HG03039 (cell line): ENCODE measurements around the gene NEURL3.
"Not testable (repeated sequence)": the region's sequence is repeated elsewhere in the genome, so short reads cannot be mapped to it uniquely, and the experiment has no call there.

Source experiments
- ATAC-seq: cut with Tn5 transposase; IDR thresholded peaks from one replicate; pipeline ENCODE4 v1.9.1; 2021; ENCODE audit warnings: mild to moderate bottlenecking, moderate library complexity; ENCODE audit not compliant: unreplicated experiment

NEURL3 gene

DNA sequence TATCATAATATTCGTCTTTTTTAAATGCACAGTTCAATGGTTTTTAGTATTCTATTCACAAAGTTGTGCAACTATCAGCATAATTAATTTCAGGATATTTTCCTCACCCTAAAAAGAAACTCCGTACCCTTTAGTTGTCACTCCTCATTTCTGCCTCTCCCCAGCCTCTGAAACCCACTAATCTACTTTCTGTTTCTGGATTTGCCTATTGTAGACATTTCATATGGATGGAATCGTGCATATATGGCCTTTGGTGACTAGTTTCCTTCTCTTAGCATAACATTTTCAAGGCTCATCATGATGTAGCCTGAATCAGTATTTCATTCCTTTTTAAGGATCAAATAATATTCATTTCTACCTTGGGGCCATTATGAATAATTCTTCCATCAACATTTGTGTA, 18.5 kb downstream of the NEURL3 start:
- no peak for ATAC-seq

DNA sequence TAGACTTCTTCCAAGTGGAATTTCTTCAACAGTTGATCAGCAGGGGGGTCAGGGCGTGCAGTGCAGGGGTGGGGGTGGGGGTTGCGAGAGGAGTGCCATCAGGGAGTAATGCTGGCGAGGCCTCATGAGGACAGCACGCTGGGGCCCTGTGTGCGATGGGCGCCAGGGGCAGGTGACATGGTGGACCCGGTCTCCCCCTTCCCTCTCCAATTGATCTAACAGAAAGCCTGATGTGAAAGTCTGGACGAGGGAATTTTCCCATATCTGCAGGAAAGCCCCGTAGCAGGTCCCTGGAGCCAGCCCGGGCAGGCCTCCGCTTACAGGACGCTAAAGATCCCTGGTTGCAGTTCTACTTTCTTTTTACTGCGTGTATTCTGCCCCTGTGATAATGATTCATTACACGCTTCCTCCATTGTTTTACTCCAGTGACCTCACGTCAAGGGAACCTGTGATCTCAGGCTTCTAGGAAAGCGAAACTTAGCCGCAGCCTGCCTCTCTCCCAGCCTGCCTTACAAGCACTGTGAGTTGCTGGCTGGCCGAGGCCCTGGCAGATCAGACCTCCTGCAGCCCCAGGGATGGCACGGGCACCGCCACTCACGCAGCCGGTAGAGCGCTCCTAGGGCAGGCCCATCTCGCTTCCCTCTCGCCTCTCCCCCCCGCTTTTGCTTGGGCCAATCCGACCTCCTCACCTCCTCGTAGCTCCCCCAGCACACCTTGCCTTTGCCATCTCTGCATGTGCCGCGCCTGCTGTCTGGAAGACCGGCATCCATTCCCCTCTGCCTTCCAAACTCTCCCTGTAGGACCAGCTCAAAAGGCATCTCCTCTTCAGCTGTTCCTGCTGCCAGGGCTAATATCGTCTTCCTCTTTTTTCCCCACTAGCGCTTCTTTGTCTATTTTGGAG, 19.2 kb downstream of the NEURL3 start:
- ATAC-seq: peak; percentile 83

DNA sequence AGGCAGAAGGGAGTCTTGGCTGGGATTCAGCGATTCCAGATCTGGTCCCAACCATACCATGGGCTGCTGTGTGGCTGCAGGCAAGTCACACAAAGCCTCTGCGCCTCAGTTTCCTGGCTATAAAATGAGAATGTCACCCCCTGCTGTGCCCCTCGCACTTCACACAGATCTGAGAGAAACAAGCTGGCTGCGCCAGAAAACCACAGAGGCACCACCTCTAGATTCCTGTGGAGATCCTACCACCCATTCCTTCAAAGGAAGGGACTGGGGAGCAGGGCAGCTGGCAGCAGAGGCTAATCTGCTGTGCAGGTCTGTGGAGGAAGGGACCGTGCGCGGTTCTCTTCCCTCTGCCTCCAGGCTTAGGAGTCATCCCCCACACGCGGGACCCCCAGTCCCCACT, 19.8 kb downstream of the NEURL3 start:
- ATAC-seq: no peak

DNA sequence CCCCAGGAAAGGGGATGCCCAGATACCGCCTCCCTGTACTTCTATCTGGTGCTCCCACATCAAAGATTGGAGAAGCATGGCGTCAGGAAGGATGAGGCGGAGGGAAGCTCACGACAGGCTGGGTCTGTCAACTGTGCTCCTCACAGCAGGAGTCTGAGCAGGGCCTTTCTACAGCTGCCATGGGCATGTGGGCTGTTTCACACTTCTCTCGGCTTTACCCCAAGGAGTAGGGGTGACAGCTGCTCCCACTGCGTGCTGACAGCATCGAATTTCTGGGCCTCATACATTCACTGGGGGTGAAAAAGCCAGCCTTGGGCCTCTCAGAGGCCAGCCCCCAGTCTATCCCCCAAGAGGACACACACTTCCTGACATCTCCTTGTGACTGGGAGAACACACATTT, 21.1 kb downstream of the NEURL3 start:
- ATAC-seq: no peak

DNA sequence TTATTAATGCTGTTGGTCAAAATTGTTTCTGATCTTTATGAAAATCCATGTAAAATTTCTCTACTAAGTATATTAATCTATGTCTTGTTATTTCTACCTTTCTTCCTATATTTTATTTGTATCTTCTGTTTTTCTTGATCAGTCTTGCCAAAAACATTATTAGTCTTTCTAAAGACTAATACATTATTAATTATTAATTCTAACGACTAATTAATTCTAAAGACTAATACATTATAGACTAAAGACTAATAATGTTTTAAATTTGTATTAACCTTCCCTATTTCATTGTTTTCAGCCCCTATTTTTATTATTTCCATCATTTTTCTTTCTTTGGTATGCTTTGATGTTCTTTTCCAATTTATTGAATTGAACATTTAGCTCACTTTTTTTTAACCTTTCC, 27.7 kb downstream of the NEURL3 start:
- no peak for ATAC-seq

DNA sequence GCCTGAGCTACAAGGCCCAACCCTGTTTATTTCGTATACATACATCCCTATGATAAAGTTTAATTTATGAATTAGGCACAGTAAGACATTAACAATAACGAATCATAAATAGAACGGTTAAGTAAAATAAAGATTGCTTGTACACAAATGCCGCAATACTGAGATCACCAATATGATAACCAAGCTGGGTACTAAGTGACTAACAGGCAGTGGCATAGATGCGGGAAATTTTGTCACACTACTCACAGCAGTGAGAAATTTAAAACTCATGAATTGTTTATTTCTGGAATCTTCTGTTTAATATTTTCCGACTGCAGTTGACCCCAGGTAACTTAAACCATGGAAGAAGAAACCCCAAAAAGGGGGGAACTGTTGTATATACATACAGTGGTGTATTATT, 33.4 kb downstream of the NEURL3 start:
- no peak for ATAC-seq

DNA sequence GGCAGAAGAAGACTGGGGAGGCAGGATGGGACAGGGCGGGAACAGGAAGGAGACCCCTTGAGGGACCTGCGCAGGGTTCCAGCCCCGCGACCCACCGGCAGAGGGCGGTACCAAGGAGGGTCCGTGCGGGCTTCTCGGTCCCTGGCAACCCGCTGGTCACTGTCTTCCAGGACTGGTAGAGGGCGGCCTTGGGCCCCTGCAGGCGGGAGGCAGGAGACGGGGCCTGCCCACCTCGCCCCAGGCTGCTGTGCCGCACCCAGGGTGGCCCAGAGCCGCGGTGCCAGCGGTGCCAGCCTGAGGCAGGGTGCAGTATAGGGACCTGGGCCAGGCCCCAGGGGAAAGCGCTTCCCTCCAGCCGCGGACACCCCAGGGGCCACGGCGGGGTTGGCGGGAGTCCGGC, 34.5 kb downstream of the NEURL3 start:
- ATAC-seq: no peak

DNA sequence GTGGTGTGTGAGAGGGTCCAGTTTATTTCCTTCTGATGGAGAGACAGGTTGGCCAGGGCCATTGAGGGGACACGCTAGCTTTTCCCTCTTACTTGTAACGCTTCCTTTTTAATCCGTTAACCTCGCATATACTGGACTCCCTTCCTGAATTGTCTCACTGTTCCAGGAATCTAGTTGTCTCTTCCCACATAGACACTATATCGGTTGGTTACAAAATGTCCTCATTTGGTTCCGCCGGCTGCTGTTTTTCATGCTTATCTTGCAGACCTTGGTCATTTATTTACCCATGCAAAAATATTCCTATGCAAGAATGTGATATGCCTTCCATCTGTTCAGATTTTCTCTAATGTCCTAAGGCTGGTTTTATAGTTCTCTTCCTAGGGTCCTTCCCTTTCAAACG, 35.0 kb downstream of the NEURL3 start:
- ATAC-seq: no peak

DNA sequence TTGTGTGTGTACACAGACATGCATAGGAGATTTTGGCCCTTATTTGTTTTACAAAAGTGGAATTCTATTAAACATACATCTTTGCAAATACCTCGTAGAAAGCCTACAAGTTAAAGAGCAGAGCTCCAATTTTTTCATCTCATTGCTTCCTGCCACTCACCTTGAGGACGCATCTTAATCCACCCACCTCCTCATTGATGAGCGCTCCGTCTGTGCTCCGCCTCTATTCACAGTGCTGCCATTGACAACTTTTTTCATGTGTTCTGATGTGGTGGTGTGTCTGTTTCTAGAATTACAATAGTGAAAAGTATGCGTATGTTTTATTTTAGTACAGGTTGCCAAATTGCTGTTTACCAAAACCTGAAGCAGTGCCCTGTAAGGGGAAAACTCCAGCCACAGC, 36.3 kb downstream of the NEURL3 start:
- ATAC-seq: no peak

DNA sequence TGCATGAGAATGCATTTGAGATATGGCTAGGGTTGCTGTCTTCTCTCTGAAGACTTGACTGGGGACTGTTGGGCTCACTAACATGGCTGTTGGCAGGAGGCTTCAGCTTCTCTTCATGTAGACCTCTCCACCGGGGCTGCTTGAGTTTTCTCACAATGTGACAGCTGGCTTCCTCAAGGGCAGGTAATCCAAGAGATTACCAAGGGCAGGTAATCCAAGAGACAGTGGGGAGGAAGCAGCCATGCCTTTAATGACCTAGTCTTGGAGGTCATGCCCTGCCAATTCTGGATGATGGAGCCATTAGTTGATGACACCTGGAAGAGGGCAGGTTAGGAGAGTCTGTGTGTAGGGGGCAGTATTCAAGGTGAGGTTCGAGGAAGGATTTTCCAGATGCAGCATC, 40.5 kb downstream of the NEURL3 start:
- ATAC-seq: no peak

DNA sequence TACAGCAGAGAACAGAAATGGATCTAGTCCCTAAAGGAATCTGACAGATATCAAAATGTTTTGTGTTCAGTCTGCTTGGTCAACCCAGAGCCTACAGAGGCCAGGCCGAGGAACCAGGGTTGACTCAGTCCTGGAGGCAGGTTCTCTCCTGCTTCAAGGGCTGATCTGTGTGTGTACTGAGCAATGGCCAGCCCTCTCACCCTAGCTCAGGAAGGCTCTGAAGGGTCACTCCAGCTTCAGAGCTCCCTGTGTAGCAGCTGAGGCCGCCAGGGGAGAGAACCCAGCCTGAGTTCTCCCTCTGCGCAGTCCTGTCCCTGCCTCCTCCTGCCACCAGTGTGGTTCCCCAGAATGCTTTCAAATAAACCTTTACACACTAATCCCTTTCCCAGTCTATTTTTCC, 41.1 kb downstream of the NEURL3 start:
- ATAC-seq: no peak

DNA sequence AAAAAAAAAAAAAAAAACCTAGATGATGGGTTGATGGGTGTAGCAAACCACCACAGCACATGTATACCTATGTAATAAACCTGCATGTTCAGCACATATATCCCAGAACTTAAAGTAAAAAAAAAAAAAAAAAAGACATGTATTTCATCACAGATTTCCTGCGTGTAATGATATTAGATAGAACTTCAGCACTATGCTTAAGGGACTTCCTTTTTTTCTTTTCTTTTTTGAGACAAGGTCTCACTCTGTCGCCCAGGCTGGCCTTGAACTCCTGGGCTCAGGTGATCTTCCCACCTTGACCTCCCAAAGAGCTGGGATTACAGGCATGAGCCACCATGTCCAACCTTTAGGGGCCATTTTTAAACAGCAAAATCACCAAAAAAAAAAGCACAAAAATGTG, 42.0 kb downstream of the NEURL3 start:
- ATAC-seq: no peak

DNA sequence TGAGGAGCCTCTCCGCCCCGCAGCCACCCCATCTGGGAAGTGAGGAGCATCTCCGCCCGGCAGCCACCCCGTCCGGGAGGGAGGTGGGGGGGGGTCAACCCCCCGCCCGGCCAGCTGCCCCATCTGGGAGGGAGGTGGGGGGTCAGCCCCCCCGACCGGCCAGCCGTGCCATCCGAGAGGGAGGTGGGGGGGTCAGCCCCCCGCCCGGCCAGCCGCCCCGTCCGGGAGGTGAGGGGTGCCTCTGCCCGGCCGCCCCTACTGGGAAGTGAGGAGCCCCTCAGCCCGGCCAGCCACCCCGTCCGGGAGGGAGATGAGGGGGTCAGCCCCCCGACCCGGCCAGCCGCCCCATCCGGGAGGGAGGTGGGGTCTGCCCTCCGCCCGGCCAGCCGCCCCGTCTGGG, 43.5 kb downstream of the NEURL3 start:
- ATAC-seq: not testable (repeated sequence)

DNA sequence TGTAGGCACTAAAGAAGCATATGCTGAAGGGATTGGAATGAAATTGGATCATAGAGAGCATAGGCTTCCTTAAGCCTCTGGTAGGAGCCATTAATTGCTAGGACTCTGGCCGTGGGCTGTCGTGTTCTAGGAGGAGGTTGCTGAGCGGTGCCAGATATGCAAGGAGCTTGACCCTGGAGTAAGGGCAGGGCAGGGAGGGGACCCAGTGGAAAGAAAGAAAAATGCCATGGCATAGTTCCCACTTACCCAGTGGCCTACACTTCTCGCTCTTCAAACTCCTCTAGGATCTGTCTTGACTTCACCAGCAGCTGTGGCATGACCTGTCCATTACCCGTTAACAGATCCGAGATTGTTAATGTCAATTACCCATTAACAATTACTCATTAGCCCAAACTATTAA, 53.1 kb downstream of the NEURL3 start:
- ATAC-seq: no peak

DNA sequence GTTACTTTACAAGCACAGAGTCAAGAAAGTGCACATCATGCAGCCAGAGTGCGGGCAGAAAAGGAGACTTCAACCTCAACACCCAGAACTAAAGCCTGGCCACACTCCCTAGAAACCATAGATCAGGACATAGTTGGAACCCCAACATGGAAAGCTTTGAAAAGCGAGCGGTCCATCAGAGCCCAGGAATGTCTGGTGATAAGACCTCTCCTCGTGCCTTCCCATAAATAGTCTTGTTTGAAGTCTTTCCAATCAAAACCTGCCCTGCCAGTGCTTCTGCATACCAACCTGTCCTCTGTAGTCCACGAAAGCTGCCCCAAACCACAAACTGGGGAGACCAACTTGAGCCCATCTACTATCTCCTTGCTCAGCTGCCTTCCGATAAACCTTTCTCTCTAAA, 55.5 kb downstream of the NEURL3 start:
- ATAC-seq: no peak

DNA sequence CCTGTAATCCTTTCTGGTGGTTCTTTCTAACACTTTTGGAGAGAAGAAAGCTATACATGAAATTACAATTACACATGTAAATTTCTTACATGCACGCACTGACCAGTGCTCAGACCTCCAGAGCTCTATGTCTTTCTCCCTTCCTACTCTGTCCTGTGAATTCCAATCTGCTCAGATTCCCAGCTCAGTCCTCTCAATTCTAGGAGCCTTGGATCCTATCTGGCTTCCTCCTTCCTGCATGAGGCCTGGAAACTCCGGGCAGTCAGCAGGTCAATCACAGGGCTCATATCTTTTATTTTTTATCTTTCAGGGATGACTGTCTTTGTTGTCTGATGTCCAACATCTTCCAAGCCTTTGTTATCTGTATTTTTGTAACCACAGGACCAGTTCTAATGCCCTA, 56.0 kb downstream of the NEURL3 start:
- no peak for ATAC-seq

DNA sequence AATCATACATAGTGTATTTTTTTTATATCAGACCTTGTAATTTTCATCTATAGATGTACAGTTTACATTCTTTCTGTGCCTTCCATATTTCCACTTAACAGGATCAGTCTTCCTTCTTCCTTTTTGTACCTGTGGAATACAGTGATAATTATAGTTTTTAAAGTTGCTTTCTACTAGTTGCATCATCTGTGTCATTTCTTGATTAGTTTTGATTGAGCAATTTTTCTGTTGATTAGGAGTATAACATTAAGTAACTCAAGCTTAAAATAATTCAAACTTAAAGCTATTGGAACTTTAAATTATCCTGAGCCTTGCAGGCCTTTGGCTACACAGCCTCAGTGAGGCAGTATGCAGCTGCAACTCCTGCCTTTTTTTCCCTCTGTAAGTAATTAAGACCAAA, 57.4 kb downstream of the NEURL3 start:
- ATAC-seq: no peak
